Amniotic epithelial cell (primary cell): ENCODE results near the gene FEV.
A peak's percentile ranks its signal among the peaks of the same experiment; 100 is the strongest.

Experiments used
- DNase-seq: peaks from one replicate; pipeline ENCODE4 v3.0.0-alpha.2; 2010; ENCODE audit warnings: low read depth

Gene FEV

DNA sequence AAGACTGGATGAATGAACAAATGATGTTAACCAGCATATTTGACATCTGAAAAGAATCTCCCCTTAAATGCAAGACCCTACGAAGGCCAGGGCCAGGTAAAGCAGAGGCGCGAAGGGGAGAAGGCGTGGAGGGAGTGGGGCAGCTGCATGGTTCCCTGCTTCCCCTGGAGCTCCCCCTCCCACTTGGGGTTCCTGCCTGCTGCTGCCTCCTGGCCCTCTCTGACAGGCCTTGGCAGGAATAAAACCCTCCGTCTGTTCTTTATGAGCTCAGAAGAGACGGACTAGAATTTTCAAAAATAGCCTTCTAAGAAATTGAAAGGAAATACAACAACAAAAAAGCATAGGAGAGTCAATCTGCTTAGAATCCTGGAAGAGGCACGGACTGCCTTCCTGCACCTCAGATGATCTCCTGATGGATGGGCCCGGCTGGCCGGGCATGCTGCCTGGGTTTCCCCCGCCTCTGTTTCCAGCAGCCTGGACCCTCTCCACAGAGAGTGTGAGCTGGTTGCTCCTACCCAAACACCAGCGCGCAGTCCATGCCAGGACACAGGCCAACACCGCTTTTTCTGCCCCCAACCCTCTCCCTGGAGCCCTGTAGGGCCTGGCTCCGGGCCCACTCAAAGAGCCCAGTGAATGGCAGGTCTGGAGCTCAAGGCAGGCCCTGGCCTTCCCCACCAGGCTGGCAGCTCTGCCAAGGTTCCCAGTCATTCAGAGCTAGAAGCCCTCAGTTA, 32.4 kb upstream of the FEV start:
- DNase-seq: no peak

DNA sequence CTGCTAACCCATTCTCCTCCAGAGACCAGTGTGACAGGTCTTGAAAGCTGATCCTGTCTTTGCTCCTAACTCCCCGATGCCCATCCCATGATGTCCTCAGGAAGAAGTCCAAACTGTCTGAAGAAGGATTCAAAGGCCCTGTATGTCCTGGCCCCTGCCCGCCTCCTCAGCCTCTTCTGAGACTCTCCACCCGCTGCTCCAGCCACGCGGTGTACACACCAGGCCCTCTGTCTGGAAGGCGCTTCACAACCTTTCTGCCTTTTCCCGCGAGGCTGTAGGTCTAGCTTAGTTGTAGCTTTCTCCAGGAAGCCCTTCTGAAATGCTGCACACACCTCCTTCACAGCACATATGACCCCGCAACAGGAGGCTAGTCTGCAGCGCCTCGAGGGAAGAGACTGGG, 31.7 kb upstream of the FEV start:
- DNase-seq: no peak

DNA sequence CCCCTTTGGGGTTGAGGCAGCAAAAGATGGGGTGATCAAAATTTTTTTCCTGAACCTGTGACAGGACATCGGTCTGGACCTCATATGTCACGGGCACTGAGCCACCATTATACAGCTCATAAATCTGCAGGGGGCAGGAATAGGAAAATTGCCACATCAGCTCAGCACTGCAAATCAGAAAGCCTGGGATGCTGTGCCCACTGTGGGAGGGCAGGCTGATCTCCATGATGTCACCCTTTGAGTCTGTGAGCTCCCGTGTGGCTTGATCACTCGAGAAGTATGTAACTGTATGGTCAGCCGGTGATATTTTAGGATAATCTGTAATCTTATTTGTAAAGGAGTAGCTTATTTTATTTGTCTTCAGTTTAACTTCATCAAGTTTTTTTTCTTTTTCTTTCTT, 25.9 kb upstream of the FEV start:
- DNase-seq: no peak

DNA sequence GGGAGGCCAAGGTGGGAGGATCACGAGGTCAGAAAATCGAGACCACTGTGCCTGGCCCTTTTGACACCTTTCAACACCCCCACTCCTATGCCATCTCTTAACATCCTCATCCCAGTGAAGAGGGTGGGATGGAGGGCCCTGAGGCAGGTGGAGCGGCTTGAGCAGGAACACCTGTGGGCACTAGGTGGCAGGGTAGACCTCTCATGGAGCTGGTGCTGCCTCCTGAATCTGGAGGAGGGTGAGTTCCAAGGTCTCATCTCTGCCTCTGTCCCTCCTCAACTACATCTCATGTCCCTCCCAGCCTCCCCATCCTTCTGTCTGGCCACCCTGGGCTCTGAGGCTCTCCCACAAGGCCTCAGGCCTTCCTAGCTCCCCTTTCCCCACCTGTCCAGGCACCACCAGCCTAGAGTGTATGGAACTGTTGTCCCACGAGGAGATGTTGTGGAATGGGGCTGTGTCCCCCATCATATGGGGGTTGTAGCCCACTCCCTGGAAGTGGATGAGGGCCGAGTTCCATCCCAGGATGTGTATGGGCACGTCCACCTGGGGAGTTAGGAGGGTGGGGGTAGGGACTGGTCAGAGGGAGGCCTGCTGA, 25.3 kb upstream of the FEV start:
- no peak for DNase-seq

DNA sequence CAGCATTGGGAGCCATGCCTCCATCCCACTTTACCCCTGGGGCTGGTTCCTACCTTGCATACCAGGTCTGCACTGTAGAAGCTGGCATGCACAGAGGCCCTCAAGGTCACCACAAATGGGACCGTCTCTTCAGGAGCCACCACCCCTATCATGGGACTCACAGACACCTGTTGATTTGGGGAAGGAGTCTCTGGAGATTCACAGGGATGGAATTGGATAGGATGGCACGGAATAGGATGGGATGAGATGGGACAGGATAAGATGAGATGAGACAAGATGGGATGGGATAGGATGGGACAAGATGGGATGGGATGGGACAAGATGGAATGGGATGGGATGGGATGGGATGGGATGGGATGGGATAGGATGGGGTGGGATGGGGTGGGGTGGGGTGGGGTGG, 24.3 kb upstream of the FEV start:
- no peak for DNase-seq

DNA sequence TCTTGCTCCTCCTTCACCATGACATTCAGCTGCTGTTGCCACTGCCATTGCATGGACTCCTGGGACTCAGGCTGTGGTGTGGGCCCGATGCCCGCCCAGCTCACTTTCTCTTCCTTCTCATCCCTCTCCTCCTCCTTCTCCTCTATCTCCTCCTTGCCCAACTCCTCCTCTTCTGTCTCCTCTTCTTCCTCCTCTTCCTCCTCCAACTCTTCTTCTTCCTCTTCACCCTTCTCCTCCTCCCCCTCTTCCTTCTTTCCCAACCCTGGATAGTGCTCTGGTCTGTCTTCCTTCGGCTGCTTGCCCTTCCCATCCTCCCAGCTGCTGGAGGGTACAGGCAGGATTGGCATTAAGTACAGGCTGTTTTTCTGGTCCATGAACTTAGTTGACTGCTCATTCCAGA, 19.0 kb upstream of the FEV start:
- no peak for DNase-seq

DNA sequence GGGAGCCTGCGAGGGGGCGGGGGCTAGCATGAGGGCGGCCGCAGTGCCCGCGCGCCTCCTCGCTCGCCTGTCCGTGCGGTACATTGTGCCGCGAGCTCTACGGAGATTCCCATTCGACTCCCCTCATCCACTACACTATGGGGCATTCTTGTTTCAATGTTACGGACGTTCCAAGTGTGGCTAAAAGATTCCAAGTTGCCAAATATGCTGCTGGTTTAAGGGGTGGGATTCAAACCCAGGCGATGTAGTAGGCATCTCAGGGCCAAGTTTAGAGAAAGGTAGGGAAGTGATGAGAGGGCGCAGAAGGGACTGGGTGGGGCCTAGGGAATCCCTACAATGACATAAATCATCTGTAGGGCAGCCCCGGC, 18.3 kb upstream of the FEV start:
- DNase-seq: no peak

DNA sequence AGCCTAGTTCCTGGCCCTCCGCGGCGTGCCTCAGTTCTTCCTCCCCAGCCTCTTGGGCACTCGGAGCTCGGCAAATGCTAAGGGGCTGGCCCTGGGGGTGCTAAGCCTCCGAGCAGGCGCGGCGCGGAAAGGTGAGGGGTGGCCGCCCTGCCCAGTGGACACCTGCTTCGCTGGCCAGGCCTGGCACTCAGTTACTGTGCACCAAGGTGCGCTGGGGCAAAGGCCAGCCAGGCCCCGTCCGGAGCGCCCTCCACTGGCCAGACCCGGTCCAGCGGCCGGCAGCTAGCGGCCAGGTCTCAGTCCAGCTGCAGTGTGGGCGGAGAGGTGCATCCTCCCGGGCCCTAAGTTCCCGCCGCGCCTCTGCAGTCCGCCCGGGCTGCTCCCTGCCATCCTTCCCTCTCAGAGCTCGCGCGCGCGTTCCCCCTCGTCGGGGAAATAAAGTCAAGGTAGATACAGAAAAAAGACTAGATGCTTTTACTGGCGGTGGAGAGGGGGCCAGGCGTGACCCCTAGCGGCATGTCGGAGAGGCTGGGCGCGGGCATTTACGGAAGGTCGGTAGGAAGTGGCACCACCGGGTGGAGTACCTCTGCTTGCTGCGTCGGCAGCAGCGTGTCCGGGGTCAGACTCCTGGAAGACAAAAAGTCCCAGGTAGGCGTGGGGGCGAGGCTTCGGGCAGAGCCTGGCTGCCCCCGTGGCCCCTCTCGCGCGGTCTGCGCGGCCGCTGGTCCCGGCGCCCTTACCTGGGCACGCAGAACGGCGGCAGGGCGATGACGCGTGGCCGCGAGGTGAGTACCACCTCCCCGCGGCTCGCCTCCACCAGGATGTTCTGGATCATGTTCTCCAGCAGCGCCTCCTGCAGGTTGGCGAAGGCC, 17.6 kb upstream of the FEV start:
- DNase-seq: peak; percentile 15

DNA sequence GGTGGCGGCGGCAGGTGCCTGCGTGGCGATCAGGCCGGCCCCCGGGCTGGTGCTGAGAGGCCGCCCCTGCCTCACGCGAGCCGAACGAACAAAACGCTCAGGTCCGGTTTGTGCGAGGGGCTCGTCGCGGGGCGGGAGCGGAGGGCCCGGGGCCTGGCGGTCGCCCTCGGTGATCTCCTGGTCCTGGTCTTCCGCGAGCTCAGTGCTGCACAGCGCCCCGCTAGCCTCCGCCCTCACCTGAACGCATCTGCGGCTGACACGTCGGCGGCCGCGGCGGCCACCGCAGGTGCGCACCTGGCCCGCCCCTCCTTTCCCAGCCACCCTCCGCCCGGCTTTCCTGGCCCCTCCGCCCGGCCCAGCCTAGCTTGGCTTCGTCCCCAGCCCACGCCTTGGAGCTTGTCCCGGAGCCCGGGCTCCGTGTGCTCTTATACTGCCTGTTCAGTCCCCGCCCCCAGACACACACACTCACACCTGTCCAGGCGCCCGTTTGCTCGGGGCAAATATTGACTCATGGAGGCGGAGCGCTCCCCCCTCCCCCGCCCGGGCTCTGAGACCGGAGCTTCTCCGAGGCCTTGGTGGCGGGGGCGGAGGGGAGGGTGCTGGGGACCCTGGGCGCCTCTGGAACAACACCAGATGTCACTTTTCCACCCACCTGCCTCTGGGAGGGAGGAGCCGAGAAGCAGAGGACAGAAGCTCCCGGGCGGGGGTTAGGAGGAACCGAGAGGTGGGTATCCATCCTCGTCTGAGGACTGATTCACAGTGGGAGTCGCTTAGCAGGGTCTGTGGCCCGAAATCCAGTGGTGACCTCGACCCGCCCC, 16.8 kb upstream of the FEV start:
- no peak for DNase-seq

DNA sequence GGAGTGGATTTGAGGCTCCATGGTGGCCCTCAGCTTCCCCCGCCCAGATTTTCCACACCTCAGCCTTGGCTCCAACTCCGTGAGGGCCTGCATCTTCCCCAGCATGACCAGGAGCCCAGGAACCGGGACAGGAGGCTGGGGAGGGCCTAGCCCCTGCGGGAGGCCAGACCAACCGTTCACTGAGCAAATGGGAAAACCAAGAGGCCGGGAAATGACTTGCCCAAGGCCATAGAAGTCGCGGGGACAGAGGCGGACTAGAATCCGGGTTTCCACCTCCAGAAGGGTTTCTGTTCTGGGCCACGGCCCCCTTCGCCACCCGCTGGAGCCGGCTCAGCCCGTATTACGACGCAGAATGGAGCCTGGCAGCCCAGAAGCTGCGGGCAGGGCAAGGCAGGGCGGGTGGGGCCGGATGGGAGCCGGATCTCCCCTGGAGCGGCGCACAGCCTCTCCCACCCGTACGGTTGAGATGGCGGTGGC, 16.2 kb upstream of the FEV start:
- no peak for DNase-seq

DNA sequence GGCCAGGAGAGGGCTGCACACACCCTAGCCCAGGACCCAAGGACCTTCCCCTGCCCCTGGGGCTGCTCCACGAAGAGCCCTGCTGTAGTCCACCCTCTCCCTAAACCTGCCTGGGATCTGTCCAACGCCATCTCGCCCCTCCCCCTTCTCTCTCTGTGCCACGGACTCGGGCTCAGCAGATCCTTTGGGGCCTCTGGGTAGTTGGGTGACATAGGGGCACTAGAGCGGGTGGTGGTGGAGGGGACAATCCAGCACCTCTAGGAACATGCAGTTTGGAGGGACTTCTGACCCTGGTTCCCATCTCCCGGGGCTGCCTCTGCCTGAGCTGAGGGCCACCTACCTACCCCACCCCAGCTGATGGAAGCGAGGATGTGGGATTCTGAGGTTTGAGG, 15.6 kb upstream of the FEV start:
- DNase-seq: no peak

DNA sequence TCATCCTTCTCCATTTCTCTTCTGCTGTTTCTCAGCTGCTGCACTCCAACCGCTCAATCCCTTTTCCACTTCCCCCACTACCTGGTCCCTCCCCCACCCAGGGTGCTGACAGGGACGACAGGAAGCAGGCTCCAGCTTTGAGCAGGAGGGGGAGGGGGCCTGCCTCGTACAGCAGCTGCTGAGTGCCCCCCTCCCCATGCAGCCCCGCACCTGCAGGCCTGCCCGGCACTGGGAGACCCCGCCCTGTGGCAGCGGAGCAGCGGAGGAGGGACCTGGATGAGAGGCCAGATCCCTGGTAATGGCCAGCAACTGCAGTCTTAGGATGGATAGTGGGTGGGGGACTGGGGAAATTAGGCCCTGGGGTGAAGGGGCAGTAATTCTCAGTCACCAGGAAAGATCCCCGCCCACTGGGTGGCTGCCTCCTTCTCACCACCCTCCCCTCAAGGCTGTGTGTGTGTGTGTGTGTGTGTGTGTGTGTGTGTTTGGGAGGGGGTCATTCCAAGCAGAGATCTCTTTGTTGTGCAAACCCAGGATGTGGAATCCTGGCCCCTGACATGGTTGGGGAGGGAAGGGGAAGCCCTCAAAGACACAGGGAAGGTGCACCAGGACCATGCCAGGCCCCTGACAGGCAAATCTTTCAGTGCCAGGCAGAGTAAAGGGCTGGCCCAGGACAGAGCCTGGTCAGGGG, 15.0 kb upstream of the FEV start:
- no peak for DNase-seq

DNA sequence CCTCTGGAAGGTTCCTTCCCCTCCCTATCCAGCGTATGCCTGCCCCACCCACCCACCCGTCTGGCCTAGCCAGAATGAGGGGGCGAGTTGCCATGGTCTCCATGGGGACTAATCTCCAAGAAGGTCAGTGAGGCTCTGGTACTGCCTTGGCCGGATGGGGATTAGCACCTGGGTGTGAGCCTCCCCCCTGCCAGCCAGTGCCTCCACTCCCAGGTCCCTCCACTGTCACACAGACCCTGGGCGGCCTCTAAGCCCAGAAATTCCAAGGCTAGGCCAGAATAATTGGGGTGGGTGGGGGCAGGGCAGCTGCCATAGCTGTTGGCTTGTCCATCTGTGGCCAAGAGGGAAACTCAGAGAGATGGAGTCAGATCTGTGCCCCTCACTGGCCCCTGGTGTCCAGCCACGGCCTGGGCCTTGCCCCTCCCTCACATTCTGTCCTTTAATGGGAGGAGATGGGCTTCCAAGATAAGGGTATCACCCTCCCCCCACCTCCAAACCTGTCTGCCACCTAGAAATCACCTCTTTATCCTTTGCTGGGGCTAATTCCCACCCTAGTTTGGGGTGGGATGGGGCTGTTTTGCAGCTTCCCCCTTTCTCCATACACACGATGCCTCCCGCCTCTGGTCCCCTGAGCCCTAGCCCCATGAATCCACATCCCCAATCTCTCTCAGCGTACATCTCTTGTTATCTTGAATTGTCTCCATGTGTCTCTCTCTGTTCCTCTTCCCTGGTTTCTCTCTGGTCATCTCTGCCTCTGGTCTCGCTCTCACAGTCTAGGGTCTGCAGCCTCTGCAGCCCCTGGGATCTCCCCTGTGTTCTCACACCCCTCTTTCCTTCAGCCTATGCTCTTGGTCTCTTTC, 14.3 kb upstream of the FEV start:
- DNase-seq: no peak

DNA sequence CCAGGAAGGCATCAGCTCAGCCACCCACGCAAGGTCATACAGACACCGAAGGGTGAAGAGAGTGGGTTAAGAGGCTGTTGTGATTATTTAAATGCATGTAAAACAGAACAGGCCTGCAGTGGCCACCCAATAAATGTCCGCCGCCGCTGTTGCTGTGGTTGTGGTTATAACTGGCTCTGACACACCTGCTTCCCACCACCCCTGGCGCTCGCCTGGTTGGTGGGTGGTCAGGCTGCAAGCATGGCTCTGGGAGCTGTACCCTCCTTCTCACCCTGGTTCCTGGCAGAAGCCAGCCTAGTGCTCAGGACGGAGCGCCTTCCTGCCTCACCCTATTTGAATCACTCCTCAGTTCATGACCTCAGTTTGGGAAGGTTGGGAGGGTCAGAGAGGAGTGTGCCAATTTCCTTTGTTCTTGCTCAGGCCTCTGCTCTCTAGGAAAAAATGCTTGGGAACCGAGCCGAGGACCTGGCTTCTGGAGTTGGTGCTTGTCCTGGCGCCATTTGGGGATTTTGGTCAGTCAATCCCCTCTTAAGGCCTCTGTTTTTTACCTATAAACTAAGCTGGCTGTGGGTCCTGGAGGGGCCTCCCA, 13.5 kb upstream of the FEV start:
- DNase-seq: no peak

DNA sequence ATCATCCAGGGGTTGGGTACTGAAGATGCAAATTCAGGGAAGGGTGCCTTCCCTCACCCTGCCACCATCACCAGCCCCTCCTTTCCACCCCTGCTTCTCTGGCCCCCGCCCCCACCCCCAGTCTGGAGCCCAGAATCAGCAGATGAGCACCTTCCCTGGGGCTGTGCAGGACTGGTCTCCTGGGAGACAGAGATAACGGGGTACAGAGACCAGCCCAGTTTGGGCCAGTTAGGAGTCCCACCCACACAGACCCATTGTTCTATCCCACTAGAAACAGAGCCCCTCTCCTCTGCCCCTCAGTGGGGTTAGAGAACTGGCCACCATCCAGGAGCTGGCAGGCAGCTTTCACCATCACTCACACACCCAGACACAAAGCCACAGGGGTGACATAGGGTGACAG, 12.7 kb upstream of the FEV start:
- DNase-seq: no peak

DNA sequence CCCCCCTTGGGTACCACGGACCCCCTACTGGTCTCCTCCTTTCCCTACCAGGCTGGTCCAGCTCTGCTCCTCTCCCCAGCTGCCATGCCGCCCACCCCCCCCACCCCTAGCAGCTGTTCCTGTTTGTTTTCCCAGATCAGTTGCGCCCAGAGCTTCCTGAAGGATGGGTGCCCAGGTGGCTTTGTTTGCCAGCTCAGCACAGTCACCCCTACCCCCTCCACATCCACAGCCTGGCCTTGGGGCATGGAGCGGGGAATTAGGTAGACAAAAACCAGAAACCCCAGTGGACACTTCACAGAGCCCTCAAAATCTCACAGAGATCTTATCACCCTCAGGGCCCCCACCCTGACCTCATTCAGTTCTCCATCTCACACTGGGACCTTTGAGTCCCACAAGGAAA, 12.0 kb upstream of the FEV start:
- no peak for DNase-seq

DNA sequence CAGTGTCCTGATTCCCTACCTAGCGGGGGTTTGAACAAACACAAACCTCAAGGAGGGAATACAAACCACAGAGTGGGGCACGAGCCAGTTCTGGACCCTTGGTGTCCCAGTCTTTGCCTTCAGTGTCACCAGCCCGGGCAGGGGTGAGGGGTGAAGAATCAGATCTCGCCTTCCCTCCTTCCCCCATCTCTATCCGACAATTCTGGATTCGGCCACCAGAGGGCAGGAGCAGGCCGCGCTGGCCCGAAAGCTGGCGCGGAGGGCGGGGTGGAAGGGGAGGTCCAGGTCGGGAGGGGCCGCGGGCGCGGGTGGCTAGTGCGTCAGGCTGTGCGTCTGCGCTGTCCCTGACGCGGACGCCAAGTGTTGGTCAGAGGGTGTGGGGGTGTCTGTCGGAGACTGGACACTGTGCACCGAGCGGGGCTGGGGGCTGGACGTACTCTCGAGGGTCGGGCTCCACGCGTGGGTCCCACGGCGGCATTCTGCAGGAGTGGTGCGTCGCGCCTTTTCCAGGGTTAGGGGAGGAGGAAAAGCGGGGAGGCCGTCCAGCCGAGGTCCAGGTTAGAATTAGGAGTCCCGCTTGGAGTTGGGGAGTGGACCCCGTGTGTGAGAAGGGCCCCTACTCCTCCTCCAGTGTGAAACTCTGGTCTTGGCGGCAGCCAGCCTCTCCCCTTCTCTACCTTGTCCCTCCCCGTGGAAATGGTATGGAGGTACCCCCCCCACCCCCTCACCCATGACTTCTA, 11.2 kb upstream of the FEV start:
- DNase-seq: peak; percentile 47

DNA sequence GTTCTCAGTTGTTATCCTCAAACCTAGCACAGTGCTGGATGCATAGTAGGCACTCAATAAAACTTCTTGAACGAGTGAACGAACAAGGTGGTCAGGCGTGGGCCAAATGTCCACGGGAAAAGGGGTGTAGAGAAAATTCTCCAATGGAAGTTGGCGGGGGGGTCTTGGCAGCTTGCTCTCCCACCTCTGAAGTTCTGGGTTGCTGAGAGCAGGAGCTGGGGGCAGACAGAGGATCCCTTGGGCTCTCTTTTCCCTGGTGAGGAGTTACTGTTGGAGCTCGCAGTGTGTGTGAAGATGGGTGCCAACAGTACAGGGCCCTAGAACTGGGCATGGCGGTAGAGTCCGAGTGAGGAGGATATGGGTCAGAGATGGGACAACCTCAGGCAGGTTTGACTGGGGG, 10.6 kb upstream of the FEV start:
- DNase-seq: no peak
